Measurements from ENCODE around the gene PSMB3. TPM values are rescaled to one million over a fixed set of nuclear protein-coding genes. Genes with fewer than 3 reads are reported as not detected.
A peak's percentile ranks its signal among the peaks of the same experiment; 100 is the strongest.

PSMB3 gene
- polyA plus RNA-seq, 2 of the 4 experiments (the other 2 are of a cell fraction), result 417 to 463 TPM

DNA sequence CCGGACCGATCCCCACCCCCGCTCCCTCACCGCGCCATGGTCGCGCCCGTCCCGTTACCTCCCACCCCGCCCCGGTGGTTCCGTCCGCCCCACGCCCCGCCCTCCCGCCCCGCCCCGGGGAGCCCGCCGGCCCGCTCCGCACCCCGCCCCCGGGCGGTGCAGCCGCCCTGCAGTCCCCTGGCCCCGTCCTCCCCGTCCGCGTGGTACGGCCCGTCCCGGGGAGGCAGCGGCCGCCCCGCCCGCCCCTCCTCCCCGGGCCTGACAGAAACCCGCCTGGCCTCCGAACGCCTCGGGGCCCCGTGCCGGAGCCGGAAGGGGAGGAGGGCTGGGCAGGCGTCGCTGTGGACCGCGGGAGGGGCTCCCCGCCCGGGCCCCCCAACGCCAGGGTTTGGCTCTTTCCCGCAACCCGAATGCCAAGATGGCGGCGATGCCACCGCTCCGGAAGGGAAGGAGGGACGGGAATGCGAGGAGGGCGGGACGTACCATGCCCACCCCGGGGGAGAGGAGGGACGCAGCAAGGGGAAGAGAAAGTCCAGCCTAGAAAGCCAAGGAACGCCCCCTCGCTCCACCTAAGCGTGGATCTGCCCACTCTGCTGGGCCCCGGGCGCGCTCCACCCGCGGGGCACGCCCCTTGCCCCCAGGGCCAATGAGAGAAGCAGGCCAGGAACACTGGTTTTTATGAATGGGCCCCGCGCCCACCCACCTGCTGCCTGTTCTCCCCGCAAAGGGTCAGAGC lies 47.1 kb downstream of the PSMB3 start, which contains the start of gene PIP4K2B (continued):
- no peak for TF ChIP-seq CEBPB (IDR thresholded peaks at IDR 0.05)
- TF ChIP-seq, protein P1, sequence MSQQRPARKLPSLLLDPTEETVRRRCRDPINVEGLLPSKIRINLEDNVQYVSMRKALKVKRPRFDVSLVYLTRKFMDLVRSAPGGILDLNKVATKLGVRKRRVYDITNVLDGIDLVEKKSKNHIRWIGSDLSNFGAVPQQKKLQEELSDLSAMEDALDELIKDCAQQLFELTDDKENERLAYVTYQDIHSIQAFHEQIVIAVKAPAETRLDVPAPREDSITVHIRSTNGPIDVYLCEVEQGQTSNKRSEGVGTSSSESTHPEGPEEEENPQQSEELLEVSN (IDR thresholded peaks at IDR 0.05; ENCODE audit: borderline replicate concordance, low read depth), result no peak
- no peak for TF ChIP-seq HOXB13 (CRISPR knock-in tag; IDR thresholded peaks at IDR 0.05; ENCODE audit: low read depth)
- no peak for TF ChIP-seq EP300 (IDR thresholded peaks at IDR 0.05)
- peak; percentile 56; the same call in 1 of the 2 replicates for TF ChIP-seq MYC (IDR thresholded peaks at IDR 0.05; ENCODE audit: borderline replicate concordance, low read length)
- TF ChIP-seq EHMT2 (IDR thresholded peaks at IDR 0.05; ENCODE audit: low read depth), result no peak
- TF ChIP-seq, protein P2, sequence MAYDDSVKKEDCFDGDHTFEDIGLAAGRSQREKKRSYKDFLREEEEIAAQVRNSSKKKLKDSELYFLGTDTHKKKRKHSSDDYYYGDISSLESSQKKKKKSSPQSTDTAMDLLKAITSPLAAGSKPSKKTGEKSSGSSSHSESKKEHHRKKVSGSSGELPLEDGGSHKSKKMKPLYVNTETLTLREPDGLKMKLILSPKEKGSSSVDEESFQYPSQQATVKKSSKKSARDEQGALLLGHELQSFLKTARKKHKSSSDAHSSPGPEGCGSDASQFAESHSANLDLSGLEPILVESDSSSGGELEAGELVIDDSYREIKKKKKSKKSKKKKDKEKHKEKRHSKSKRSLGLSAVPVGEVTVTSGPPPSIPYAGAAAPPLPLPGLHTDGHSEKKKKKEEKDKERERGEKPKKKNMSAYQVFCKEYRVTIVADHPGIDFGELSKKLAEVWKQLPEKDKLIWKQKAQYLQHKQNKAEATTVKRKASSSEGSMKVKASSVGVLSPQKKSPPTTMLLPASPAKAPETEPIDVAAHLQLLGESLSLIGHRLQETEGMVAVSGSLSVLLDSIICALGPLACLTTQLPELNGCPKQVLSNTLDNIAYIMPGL (CRISPR knock-in tag; IDR thresholded peaks at IDR 0.05; ENCODE audit: borderline replicate concordance), result no peak; the same call in 1 of the 2 replicates
- no peak for TF ChIP-seq CHD4 (IDR thresholded peaks at IDR 0.05; ENCODE audit: borderline replicate concordance)
- peak; percentile 95 to 99 for TF ChIP-seq JUN (IDR thresholded peaks at IDR 0.05)
- TF ChIP-seq CBX2 (IDR thresholded peaks at IDR 0.05; ENCODE audit: borderline replicate concordance, low read depth), result no peak
- no peak for TF ChIP-seq SREBF2 (IDR thresholded peaks at IDR 0.05)
- peak; percentile 79; the same call in 1 of the 2 replicates for TF ChIP-seq FOSB (CRISPR knock-in tag; IDR thresholded peaks at IDR 0.05)
- TF ChIP-seq, protein P3, sequence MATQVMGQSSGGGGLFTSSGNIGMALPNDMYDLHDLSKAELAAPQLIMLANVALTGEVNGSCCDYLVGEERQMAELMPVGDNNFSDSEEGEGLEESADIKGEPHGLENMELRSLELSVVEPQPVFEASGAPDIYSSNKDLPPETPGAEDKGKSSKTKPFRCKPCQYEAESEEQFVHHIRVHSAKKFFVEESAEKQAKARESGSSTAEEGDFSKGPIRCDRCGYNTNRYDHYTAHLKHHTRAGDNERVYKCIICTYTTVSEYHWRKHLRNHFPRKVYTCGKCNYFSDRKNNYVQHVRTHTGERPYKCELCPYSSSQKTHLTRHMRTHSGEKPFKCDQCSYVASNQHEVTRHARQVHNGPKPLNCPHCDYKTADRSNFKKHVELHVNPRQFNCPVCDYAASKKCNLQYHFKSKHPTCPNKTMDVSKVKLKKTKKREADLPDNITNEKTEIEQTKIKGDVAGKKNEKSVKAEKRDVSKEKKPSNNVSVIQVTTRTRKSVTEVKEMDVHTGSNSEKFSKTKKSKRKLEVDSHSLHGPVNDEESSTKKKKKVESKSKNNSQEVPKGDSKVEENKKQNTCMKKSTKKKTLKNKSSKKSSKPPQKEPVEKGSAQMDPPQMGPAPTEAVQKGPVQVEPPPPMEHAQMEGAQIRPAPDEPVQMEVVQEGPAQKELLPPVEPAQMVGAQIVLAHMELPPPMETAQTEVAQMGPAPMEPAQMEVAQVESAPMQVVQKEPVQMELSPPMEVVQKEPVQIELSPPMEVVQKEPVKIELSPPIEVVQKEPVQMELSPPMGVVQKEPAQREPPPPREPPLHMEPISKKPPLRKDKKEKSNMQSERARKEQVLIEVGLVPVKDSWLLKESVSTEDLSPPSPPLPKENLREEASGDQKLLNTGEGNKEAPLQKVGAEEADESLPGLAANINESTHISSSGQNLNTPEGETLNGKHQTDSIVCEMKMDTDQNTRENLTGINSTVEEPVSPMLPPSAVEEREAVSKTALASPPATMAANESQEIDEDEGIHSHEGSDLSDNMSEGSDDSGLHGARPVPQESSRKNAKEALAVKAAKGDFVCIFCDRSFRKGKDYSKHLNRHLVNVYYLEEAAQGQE (IDR thresholded peaks at IDR 0.05), result no peak
- TF ChIP-seq ZC3H11A (IDR thresholded peaks at IDR 0.05), result no peak
- peak; percentile 71; the same call in 1 of the 2 replicates for TF ChIP-seq TP53 (CRISPR knock-in tag; IDR thresholded peaks at IDR 0.05)
- TF ChIP-seq ESRRA (IDR thresholded peaks at IDR 0.05; ENCODE audit: borderline replicate concordance, low read length), result no peak
- TF ChIP-seq, protein P4, sequence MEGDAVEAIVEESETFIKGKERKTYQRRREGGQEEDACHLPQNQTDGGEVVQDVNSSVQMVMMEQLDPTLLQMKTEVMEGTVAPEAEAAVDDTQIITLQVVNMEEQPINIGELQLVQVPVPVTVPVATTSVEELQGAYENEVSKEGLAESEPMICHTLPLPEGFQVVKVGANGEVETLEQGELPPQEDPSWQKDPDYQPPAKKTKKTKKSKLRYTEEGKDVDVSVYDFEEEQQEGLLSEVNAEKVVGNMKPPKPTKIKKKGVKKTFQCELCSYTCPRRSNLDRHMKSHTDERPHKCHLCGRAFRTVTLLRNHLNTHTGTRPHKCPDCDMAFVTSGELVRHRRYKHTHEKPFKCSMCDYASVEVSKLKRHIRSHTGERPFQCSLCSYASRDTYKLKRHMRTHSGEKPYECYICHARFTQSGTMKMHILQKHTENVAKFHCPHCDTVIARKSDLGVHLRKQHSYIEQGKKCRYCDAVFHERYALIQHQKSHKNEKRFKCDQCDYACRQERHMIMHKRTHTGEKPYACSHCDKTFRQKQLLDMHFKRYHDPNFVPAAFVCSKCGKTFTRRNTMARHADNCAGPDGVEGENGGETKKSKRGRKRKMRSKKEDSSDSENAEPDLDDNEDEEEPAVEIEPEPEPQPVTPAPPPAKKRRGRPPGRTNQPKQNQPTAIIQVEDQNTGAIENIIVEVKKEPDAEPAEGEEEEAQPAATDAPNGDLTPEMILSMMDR (IDR thresholded peaks at IDR 0.05), result no peak
- TF ChIP-seq NPAS2 (CRISPR knock-in tag; IDR thresholded peaks at IDR 0.05; ENCODE audit: borderline replicate concordance), result no peak
- peak; percentile 81 for TF ChIP-seq TFCP2L1 (CRISPR knock-in tag; IDR thresholded peaks at IDR 0.05)

Data from A549 (cell line).